Measurements from ENCODE around the gene C15orf61. TPM values are rescaled to one million over a fixed set of nuclear protein-coding genes. Genes with fewer than 3 reads are reported as not detected.

C15orf61 gene
- total and polyA plus RNA-seq, 4 experiments from 2014 or later, result 9.5 to 13.4 (median 12.1) TPM

DNA sequence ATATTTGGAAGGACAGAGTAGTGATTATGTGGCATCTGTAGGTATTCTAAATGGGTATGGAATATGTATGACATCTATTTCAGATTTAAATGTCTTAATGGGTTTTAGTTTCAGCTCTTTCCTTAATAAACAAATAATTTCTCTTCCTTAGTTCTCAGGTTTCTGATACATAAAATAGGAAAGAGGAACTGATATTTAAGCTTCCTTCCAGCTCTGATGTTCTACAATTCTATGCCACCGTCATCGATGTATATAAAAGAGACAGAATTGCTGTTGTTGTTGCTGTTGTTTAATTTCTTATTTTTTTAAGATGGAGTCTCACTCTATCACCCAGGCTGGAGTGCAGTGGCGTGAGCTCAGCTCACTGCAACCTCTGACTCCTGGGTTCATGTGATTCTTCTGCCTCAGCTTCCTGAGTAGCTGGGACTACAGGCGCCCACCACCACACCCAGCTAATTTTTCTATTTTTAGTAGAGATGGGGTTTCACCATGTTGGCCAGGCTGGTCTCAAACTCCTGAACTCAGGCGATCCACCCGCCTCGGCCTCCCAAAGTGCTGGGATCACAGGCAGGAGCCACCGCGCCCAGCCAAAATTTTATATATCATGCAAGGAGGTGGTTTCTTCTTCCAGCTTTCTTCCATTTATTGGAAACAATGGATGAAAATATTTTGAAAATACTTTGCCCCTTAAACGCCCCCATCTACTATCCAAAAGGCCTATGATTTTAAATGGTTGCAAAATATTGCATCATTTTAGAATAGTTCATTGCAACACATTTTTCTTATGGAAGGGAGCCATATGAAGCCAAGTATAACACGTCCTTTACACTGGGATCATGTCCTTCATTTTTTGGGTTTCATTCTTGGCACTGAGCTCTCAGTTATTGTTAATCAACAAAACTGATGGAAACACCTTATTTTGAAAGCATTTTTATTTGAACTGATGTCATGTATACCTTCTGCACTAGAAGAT, 13.9 kb upstream of the C15orf61 start:
- peaks cover 5 to 6% of the 10 kb centered on the region in 2 donors for H3K36me3 Mint-ChIP-seq

DNA sequence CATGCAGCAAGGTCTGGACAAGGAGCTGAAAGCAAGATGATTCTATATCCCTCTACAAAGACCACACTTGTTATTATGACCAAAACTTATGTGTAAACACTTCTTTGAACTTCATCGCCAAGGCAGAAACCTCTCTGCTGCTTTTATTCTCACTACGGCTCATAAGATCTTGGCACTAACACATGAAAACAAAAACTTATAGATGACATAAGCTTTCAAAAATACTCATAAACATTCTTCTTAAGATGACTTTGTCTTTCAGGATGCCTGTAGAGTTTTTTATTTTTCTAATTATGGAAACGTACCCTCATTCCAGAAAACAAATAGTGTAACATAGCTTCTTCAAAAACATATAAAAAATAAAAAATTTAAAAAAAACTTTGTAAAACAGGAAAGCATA, 12.5 kb upstream of the C15orf61 start:
- H3K27ac ChIP-seq (ENCODE audit: low read depth, low read length), result no peak overlapping the region
- H3K27ac Mint-ChIP-seq, result peak overlapping the region in 1 of 7 donors; percentile 42
- no peak overlapping the region for H3K4me3 Mint-ChIP-seq
- H3K36me3 Mint-ChIP-seq, result peaks cover 18 to 20% of the 10 kb centered on the region in 2 donors
- no peaks in the 10 kb centered on the region for H3K9me3 ChIP-seq (ENCODE audit: control insufficient read depth in 1 of 2, low read length in 2 of 2)
- no peak overlapping the region for H3K4me3 ChIP-seq (ENCODE audit: low read length in 2 of 2)
- no peaks in the 10 kb centered on the region for H3K9me3 Mint-ChIP-seq
- H3K4me1 ChIP-seq (ENCODE audit: insufficient read depth, low read length), result no peaks in the 10 kb centered on the region
- H3K36me3 ChIP-seq (ENCODE audit: insufficient read depth, low read length), result no peaks in the 10 kb centered on the region
- no peaks in the 10 kb centered on the region for H3K27me3 ChIP-seq (ENCODE audit: insufficient read depth, low read length)
- ChIA-PET CTCF (ENCODE audit: partially characterized antibody) (interaction anchor here (0.8 to 1.7 kb wide), 2 partner anchors 16 to 75 kb away, joined by 3 read pairs; no protein-coding TSS in a partner anchor), POLR2A (ENCODE audit: partially characterized antibody) (no interaction called here)
- no peak for DNase-seq
- H3K27me3 Mint-ChIP-seq, result no peaks in the 10 kb centered on the region
- intact Hi-C loops (cut with micrococcal nuclease), result no loop called here
- H3K4me1 Mint-ChIP-seq, result peaks cover 0 to 1% (median 0%) of the 10 kb centered on the region in 4 donors

More for the DNA sequence above, 13.9 kb upstream of the C15orf61 start:
- no peaks in the 10 kb centered on the region for H3K9me3 ChIP-seq (ENCODE audit: control insufficient read depth in 1 of 2, low read length in 2 of 2)
- no peaks in the 10 kb centered on the region for H3K27me3 Mint-ChIP-seq
- H3K27ac Mint-ChIP-seq, result no peak overlapping the region
- H3K4me3 ChIP-seq (ENCODE audit: low read length in 2 of 2), result no peak overlapping the region
- H3K27me3 ChIP-seq (ENCODE audit: insufficient read depth, low read length), result no peaks in the 10 kb centered on the region
- no peaks in the 10 kb centered on the region for H3K36me3 ChIP-seq (ENCODE audit: insufficient read depth, low read length)
- intact Hi-C loops (cut with micrococcal nuclease), result no loop called here
- H3K27ac ChIP-seq (ENCODE audit: low read depth, low read length), result no peak overlapping the region
- ChIA-PET POLR2A (ENCODE audit: partially characterized antibody) (no interaction called here), CTCF (ENCODE audit: partially characterized antibody) (interaction anchor here (1.1 to 1.7 kb wide), 3 partner anchors 12 to 329 kb away, joined by 3 to 4 read pairs (median 3); no protein-coding TSS in a partner anchor)
- H3K4me3 Mint-ChIP-seq, result no peak overlapping the region
- H3K4me1 ChIP-seq (ENCODE audit: insufficient read depth, low read length), result no peaks in the 10 kb centered on the region
- H3K4me1 Mint-ChIP-seq, result peaks cover 0 to 1% (median 0%) of the 10 kb centered on the region in 4 donors
- no peak for DNase-seq
- H3K9me3 Mint-ChIP-seq, result no peaks in the 10 kb centered on the region

DNA sequence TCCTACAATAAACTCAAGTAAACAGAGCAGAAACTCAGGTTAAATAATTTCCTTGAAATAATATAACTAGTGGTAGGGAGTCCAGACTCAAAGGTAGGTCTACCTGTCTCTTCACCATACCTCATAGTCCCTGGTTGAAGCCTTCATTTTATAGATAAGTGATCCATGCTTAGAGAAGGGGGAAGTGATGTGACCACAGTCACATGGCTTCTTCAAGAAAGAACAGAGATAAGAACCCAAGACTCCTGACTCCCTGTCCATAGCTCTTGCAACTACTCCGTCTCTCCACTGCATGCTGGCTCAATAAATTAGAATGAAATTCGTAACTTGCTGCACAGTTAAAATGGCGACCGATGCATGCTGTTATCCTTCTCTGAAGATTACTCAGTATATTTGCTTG, 11.0 kb upstream of the C15orf61 start:
- no peak for DNase-seq
- H3K36me3 Mint-ChIP-seq, result peaks cover 28 to 30% of the 10 kb centered on the region in 2 donors
- Histone ChIP-seq H3K27me3 (ENCODE audit: insufficient read depth, low read length) (no peaks in the 10 kb centered on the region), H3K4me1 (ENCODE audit: insufficient read depth, low read length) (no peaks in the 10 kb centered on the region), H3K4me3 (ENCODE audit: low read length in 2 of 2) (no peak overlapping the region), H3K9me3 (ENCODE audit: control insufficient read depth in 1 of 2, low read length in 2 of 2) (no peaks in the 10 kb centered on the region), H3K27ac (ENCODE audit: low read depth, low read length) (no peak overlapping the region), H3K36me3 (ENCODE audit: insufficient read depth, low read length) (no peaks in the 10 kb centered on the region)
- H3K4me3 Mint-ChIP-seq, result no peak overlapping the region
- H3K27ac Mint-ChIP-seq, result no peak overlapping the region
- H3K9me3 Mint-ChIP-seq, result no peaks in the 10 kb centered on the region
- ChIA-PET CTCF (ENCODE audit: partially characterized antibody) (no interaction called here), POLR2A (ENCODE audit: partially characterized antibody) (no interaction called here)
- H3K27me3 Mint-ChIP-seq, result no peaks in the 10 kb centered on the region
- intact Hi-C loops (cut with micrococcal nuclease), result no loop called here
- H3K4me1 Mint-ChIP-seq, result peaks cover 0 to 1% (median 0%) of the 10 kb centered on the region in 4 donors

DNA sequence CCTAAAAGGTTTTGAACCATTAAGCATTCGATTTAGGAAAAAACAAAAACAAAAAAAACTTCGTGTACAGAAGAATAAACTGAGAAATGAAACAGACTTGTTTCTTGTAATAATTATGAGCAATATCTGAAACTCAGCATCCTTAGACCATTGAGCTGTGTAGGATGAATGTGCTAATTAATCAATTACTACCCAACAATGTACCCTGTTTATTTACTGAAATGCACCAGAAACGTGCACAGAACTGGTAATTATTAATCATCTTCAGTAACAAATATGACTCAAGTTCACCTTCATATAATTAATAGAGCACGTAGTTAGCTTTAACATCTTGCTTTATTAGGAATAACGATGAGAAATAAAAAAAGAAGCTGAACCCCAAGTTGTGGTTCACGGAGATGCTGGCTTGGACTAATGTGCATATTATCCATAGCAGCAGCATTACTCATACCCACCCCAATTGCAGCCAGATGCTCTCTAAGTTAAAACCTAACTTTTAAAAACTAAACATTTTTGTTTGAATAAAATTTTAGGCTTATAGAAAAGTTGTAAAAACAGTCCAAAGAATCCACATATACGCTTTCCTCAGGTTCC, 10.2 kb upstream of the C15orf61 start:
- DNase-seq, result no peak
- Histone ChIP-seq H3K9me3 (ENCODE audit: control insufficient read depth in 1 of 2, low read length in 2 of 2) (no peaks in the 10 kb centered on the region), H3K36me3 (ENCODE audit: insufficient read depth, low read length) (no peaks in the 10 kb centered on the region), H3K27ac (ENCODE audit: low read depth, low read length) (no peak overlapping the region), H3K4me3 (ENCODE audit: low read length in 2 of 2) (no peak overlapping the region), H3K27me3 (ENCODE audit: insufficient read depth, low read length) (no peaks in the 10 kb centered on the region), H3K4me1 (ENCODE audit: insufficient read depth, low read length) (no peaks in the 10 kb centered on the region)
- Mint-ChIP-seq H3K36me3 (peaks cover 32 to 34% of the 10 kb centered on the region in 2 donors), H3K27me3 (no peaks in the 10 kb centered on the region), H3K27ac (no peak overlapping the region), H3K9me3 (no peaks in the 10 kb centered on the region), H3K4me1 (peaks cover 0 to 1% (median 0%) of the 10 kb centered on the region in 4 donors), H3K4me3 (no peak overlapping the region)
- ChIA-PET CTCF (ENCODE audit: partially characterized antibody) (interaction anchor here (0.6 kb wide), 1 partner anchor 76 kb away, joined by 3 read pairs; no protein-coding TSS in a partner anchor), POLR2A (ENCODE audit: partially characterized antibody) (no interaction called here)
- intact Hi-C loops (cut with micrococcal nuclease), result no loop called here

DNA sequence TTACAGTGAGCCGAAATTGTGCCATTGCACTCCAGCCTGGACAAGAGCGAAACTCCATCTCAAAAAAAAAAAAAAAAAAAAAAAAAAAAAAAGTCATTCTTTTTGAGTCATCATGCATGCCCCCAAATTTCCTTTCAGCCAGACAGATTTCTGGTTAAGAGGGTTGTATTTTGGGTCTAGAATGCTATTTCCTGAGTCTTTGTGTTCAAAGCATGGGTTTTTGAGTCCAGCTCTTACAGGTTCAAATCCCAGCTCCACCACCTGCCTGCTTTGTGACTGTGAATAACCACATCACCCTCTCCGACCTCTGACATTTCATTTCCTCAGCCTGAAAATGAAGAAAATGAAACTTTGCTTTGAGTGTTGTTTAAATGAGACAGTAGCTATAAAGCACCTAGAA, 9.3 kb upstream of the C15orf61 start:
- Histone ChIP-seq H3K9me3 (ENCODE audit: control insufficient read depth in 1 of 2, low read length in 2 of 2) (no peaks in the 10 kb centered on the region), H3K36me3 (ENCODE audit: insufficient read depth, low read length) (no peaks in the 10 kb centered on the region), H3K27me3 (ENCODE audit: insufficient read depth, low read length) (no peaks in the 10 kb centered on the region), H3K4me3 (ENCODE audit: low read length in 2 of 2) (no peak overlapping the region), H3K4me1 (ENCODE audit: insufficient read depth, low read length) (no peaks in the 10 kb centered on the region), H3K27ac (ENCODE audit: low read depth, low read length) (no peak overlapping the region)
- CTCF ChIA-PET (ENCODE audit: partially characterized antibody), result interaction anchor here (1.0 kb wide), 1 partner anchor 9 kb away, joined by 3 read pairs; the partner anchor contains the start of gene C15orf61
- H3K36me3 Mint-ChIP-seq, result peaks cover 32 to 34% of the 10 kb centered on the region in 2 donors
- no peak overlapping the region for H3K4me3 Mint-ChIP-seq
- no peaks in the 10 kb centered on the region for H3K27me3 Mint-ChIP-seq
- H3K9me3 Mint-ChIP-seq, result no peaks in the 10 kb centered on the region
- DNase-seq, result no peak
- no peaks in the 10 kb centered on the region for H3K4me1 Mint-ChIP-seq
- POLR2A ChIA-PET (ENCODE audit: partially characterized antibody), result interaction anchor here (1.3 kb wide), 1 partner anchor 10 kb away, joined by 4 read pairs; no protein-coding TSS in a partner anchor
- intact Hi-C loops (cut with micrococcal nuclease), result no loop called here
- no peak overlapping the region for H3K27ac Mint-ChIP-seq

DNA sequence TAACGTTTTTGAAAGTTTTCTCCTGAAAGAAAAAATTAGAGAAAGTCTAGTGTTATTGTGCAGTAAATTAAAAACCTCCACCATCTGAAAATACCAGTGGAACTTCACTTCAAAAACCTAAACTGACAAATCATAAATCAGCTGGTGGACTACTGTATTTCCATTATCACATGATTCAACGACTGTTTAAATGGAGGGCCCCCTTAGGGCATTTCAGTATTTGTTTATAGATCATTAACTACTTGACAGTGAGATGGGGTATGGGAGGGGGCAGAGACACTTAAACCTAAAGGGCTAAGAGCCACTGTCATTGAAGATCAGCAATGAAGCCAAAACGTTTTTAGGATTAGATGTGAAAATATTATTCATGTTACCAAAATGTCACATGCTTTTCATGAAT, 8.8 kb upstream of the C15orf61 start:
- CTCF ChIA-PET (ENCODE audit: partially characterized antibody), result interaction anchor here (1.0 kb wide), 1 partner anchor 8 kb away, joined by 3 read pairs; the partner anchor contains the start of gene C15orf61
- Histone ChIP-seq H3K27me3 (ENCODE audit: insufficient read depth, low read length) (no peaks in the 10 kb centered on the region), H3K9me3 (ENCODE audit: control insufficient read depth in 1 of 2, low read length in 2 of 2) (no peaks in the 10 kb centered on the region), H3K27ac (ENCODE audit: low read depth, low read length) (no peak overlapping the region), H3K4me3 (ENCODE audit: low read length in 2 of 2) (no peak overlapping the region), H3K36me3 (ENCODE audit: insufficient read depth, low read length) (no peaks in the 10 kb centered on the region), H3K4me1 (ENCODE audit: insufficient read depth, low read length) (no peaks in the 10 kb centered on the region)
- Mint-ChIP-seq H3K27me3 (no peaks in the 10 kb centered on the region), H3K9me3 (no peaks in the 10 kb centered on the region), H3K4me1 (no peaks in the 10 kb centered on the region), H3K36me3 (peaks cover 32 to 34% of the 10 kb centered on the region in 2 donors), H3K4me3 (no peak overlapping the region), H3K27ac (no peak overlapping the region)
- intact Hi-C loops (cut with micrococcal nuclease), result no loop called here
- POLR2A ChIA-PET (ENCODE audit: partially characterized antibody), result interaction anchor here (1.3 kb wide), 1 partner anchor 10 kb away, joined by 4 read pairs; no protein-coding TSS in a partner anchor
- no peak for DNase-seq
